HG03066 (cell line): ENCODE data around the gene RBM47.

Experiments
- ATAC-seq: cut with Tn5 transposase; IDR thresholded peaks from one replicate; pipeline ENCODE4 v1.9.1; 2021; ENCODE audit warnings: low read depth; ENCODE audit not compliant: unreplicated experiment

Gene RBM47

GRCh38 chr4:40626183-40626990 is 3.3 kb downstream of the RBM47 start:
- ATAC-seq: no peak

GRCh38 chr4:40623707-40624106 is 6.0 kb downstream of the RBM47 start:
- no peak for ATAC-seq

GRCh38 chr4:40622913-40623312 is 6.8 kb downstream of the RBM47 start:
- ATAC-seq: no peak

- ATAC-seq: peak; percentile 43
Observed at GRCh38 chr4:40621592-40622512, 7.8 kb downstream of the RBM47 start.

GRCh38 chr4:40621229-40621591 is 8.5 kb downstream of the RBM47 start:
- peak; percentile 26 for ATAC-seq

- no peak for ATAC-seq
Observed at GRCh38 chr4:40619600-40619999, 10.1 kb downstream of the RBM47 start.

- ATAC-seq: no peak
Observed at GRCh38 chr4:40617872-40618271, 11.8 kb downstream of the RBM47 start.

GRCh38 chr4:40614031-40614430 is 15.6 kb downstream of the RBM47 start:
- no peak for ATAC-seq

GRCh38 chr4:40613456-40613855 is 16.2 kb downstream of the RBM47 start:
- no peak for ATAC-seq

- ATAC-seq: no peak
Observed at GRCh38 chr4:40612831-40613230, 16.8 kb downstream of the RBM47 start.

- ATAC-seq: no peak
Observed at GRCh38 chr4:40612283-40612682, 17.4 kb downstream of the RBM47 start.

GRCh38 chr4:40608628-40609027 is 21.0 kb downstream of the RBM47 start:
- ATAC-seq: no peak

GRCh38 chr4:40607221-40607620 is 22.4 kb downstream of the RBM47 start:
- ATAC-seq: no peak

- ATAC-seq: no peak
Observed at GRCh38 chr4:40606239-40606767, 23.4 kb downstream of the RBM47 start.

GRCh38 chr4:40603281-40603680 is 26.4 kb downstream of the RBM47 start:
- ATAC-seq: no peak

- no peak for ATAC-seq
Observed at GRCh38 chr4:40601641-40602040, 28.0 kb downstream of the RBM47 start.

- ATAC-seq: no peak
Observed at GRCh38 chr4:40600850-40601249, 28.8 kb downstream of the RBM47 start.

GRCh38 chr4:40599431-40599830 is 30.2 kb downstream of the RBM47 start:
- no peak for ATAC-seq

- no peak for ATAC-seq
Observed at GRCh38 chr4:40596522-40596921, 33.1 kb downstream of the RBM47 start.

- ATAC-seq: no peak
Observed at GRCh38 chr4:40595981-40596380, 33.7 kb downstream of the RBM47 start.
